ENCODE measurements around the gene ASTL.

ASTL gene

GRCh38 chr2:96114903-96115581, 23.3 kb downstream of the ASTL start:
- no peak overlapping the region for H3K4me3 ChIP-seq (ENCODE audit: low read depth, low read length)
- no peak for TF ChIP-seq MYC (IDR thresholded peaks at IDR 0.05; ENCODE audit: low read depth, low read length)
- no peak for TF ChIP-seq MAX (IDR thresholded peaks at IDR 0.05; ENCODE audit: low read depth, low read length)
- TF ChIP-seq CTCF (IDR thresholded peaks at IDR 0.05; ENCODE audit: low read depth, low read length): no peak
- DNase-seq (ENCODE audit: low read depth): no peak

- H3K4me3 ChIP-seq (ENCODE audit: low read depth, low read length): no peak overlapping the region
- DNase-seq (ENCODE audit: low read depth): peak; percentile 30
- TF ChIP-seq CTCF (IDR thresholded peaks at IDR 0.05; ENCODE audit: low read depth, low read length) (no peak), POLR2A (IDR thresholded peaks at IDR 0.05; ENCODE audit: extremely low read depth, insufficient read length) (no peak), MYC (IDR thresholded peaks at IDR 0.05; ENCODE audit: low read depth, low read length) (no peak), MAX (IDR thresholded peaks at IDR 0.05; ENCODE audit: low read depth, low read length) (no peak)
Measured at GRCh38 chr2:96114546-96114902, 23.8 kb downstream of the ASTL start.

GRCh38 chr2:96113951-96114350, 24.4 kb downstream of the ASTL start:
- H3K4me3 ChIP-seq (ENCODE audit: low read depth, low read length): no peak overlapping the region
- TF ChIP-seq CTCF (IDR thresholded peaks at IDR 0.05; ENCODE audit: low read depth, low read length): no peak
- TF ChIP-seq MAX (IDR thresholded peaks at IDR 0.05; ENCODE audit: low read depth, low read length): no peak
- no peak for TF ChIP-seq POLR2A (IDR thresholded peaks at IDR 0.05; ENCODE audit: extremely low read depth, insufficient read length)
- TF ChIP-seq MYC (IDR thresholded peaks at IDR 0.05; ENCODE audit: low read depth, low read length): no peak
- no peak for DNase-seq (ENCODE audit: low read depth)

- DNase-seq (ENCODE audit: low read depth): peak; percentile 42
- TF ChIP-seq CTCF (IDR thresholded peaks at IDR 0.05; ENCODE audit: low read depth, low read length) (peak; percentile 61), MYC (IDR thresholded peaks at IDR 0.05; ENCODE audit: low read depth, low read length) (no peak), MAX (IDR thresholded peaks at IDR 0.05; ENCODE audit: low read depth, low read length) (no peak), POLR2A (IDR thresholded peaks at IDR 0.05; ENCODE audit: extremely low read depth, insufficient read length) (no peak)
- H3K4me3 ChIP-seq (ENCODE audit: low read depth, low read length): no peak overlapping the region
Measured at GRCh38 chr2:96113367-96113677, 25.0 kb downstream of the ASTL start.

GRCh38 chr2:96112501-96113366, 25.6 kb downstream of the ASTL start:
- H3K4me3 ChIP-seq (ENCODE audit: low read depth, low read length): no peak overlapping the region
- no peak for DNase-seq (ENCODE audit: low read depth)
- TF ChIP-seq MYC (IDR thresholded peaks at IDR 0.05; ENCODE audit: low read depth, low read length) (no peak), POLR2A (IDR thresholded peaks at IDR 0.05; ENCODE audit: extremely low read depth, insufficient read length) (no peak), MAX (IDR thresholded peaks at IDR 0.05; ENCODE audit: low read depth, low read length) (no peak), CTCF (IDR thresholded peaks at IDR 0.05; ENCODE audit: low read depth, low read length) (no peak)

Data from NB4 (cell line).